Epidermal melanocyte (primary cell): Measurements from ENCODE around the gene TPT1.
"Not testable (repeated sequence)": the region's sequence is repeated elsewhere in the genome, so short reads cannot be mapped to it uniquely, and the experiment has no call there.

ENCODE experiments used
- DNase-seq: peaks from one replicate; pipeline ENCODE4 v3.0.0; 2011; ENCODE audit warnings: low spot score; ENCODE audit not compliant: insufficient read length

TPT1 gene

DNA sequence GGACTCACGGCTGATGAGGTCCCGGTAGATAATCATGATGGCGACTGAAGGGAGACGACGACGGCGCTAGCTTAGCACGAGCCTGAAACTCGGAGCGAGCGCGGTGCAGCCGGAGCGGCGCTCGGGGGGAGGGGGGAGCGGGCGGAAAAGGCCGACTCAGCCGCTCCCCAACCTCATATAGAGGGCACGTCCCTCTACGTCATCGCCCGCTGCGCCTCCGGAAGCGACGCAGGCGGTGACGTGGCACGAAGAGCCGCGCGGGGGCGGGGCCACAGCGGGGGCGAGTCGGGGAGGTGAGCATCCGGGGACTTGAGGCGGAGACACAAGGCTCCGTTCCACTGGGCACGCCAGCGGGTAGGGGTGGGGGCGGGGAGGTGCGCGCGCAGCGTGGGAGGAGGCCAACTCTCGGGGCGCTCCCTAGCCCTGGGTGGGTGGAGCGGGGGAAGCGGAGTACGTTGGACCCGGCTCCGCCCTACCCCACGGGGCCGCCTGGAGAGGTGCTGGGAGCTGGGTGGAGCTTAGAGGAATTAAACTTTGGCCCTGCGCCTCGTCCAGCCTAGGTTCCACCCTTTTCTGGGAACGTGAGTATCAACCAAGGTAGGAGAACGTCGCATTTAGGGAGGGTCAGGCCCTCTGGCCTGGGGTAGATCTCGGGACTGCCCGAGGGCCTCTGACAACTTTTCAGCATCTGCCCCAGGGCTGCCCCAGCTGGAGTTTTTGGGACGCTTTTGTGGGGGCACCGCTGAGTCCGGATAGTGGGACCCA lies at the start of gene TPT1:
Gene TPT1 (minus strand): TSS at position 150 of the 765 bp plus-strand sequence. CDS start 114 bp downstream, at position 36.
- peak; percentile 95 for DNase-seq

DNA sequence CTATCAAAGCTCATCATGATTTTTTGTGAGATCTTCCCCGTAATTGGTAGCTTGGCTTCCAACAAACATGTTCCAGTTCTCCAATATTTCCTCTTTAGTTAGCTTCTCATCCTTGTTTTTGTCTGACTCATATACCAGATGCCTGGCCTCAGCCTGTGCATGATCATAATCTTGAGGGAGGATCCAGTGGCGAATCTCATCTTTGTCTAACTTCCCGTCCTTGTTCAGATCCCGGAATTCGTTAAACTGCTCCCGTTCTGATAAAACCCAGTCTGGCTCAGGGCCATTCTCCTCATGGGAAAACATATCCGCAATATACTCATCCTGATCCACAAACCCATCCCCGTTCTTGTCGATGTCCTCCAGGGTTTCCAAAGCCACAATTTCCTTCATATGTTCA lies 49.4 kb upstream of the TPT1 start:
- not testable (repeated sequence) for DNase-seq

- no peak for DNase-seq
Measured at GRCh38 chr13:45388664-45389063, 47.7 kb upstream of the TPT1 start.

DNA sequence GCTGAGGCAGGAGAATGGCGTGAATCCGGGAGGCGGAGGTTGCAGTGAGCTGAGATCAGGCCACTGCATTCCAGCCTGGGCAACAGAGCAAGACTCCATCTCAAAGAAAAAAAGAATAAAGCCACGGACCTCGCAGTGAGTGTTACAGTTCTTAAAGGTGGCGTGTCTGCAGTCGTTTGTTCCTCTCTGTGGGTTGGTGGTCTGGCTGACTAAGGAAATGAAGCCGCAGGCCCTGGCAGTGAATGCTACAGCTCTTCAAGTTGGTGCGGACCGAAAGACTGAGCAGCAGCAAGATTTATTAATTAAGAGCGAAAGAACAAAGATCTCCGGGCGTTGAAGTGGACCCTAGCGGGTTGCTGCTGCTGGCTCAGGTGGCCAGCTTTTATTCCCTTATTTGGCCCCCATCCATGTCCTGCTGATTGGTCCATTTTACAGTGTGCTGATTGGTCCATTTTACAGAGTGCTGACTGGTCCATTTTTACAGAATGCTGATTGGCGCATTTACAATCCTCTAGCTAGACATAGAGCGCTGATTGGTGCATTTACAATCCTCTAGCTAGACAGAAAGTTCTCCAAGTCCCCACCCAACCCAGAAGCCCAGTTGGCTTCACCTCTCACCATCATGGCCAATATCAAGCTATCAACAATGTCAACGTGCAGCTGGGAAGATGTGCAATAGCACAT lies 46.1 kb upstream of the TPT1 start:
- not testable (repeated sequence) for DNase-seq

- no peak for DNase-seq
Measured at GRCh38 chr13:45385907-45386553, 45.0 kb upstream of the TPT1 start.

DNA sequence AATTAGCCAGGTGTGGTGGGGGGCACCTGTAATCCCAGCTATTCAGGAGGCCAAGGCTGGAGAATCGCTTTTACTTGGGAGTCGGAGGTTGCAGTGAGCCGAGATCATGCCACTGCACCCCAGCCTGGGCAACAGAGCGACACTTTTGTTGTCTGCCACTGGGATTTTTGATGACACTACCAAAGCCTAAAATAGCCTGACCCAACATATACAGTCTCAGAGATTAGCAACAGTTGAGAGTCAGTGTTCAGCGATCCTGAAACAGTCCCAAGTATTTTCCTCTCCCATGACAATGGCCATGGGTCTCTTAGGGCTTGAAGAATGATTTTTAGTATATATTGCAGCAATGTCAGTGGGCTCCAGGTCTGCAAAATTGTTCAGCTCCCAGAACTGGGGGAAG lies 44.3 kb upstream of the TPT1 start:
- no peak for DNase-seq

- DNase-seq, result no peak
Measured at GRCh38 chr13:45384474-45385174, 43.6 kb upstream of the TPT1 start.

- not testable (repeated sequence) for DNase-seq
Measured at GRCh38 chr13:45382739-45383138, 41.8 kb upstream of the TPT1 start.

DNA sequence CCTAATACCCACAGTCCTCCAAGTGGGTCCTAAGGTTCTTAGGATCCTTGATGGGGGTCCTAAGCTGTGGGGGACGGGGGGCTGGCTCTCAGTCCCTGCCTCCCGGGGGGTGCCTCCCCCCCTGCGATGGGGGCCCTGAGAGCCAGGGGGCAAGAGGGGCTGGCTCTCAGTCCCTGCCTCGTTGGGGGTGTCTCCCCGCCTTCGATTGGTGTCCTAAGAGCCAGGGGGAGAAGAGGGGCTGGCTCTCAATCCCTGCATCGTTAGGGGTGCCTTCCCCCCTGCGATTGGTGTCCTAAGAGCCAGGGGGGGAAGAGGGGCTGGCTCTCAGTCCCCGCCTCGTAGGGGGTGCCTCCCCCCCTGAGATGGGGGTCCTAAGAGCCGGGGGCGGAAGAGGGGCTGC lies 40.2 kb upstream of the TPT1 start:
- DNase-seq, result no peak

GRCh38 chr13:45380708-45381107 lies 39.7 kb upstream of the TPT1 start:
- not testable (repeated sequence) for DNase-seq

GRCh38 chr13:45379516-45379915 lies 38.5 kb upstream of the TPT1 start:
- not testable (repeated sequence) for DNase-seq

DNA sequence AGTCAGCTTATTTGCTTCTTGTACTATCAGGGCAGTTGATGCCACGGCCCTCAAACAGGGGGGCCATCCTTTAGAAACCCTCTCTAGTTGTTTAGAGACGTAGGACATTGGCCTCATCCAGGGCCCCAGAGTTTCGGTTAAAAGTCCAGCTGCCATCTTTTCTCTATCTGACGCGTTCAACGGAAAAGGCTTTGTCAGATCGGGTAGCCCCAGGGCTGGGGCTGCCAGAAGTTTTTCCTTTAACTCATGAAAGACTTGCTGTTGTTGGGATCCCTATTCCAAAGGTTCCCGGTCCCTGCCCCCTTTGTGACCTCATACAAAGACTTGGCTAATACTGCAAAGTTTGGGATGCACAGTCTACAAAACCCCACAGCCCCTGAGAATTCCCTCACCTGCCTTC lies 37.8 kb upstream of the TPT1 start:
- not testable (repeated sequence) for DNase-seq

- not testable (repeated sequence) for DNase-seq
Measured at GRCh38 chr13:45377314-45377713, 36.3 kb upstream of the TPT1 start.

GRCh38 chr13:45376651-45377050 lies 35.7 kb upstream of the TPT1 start:
- not testable (repeated sequence) for DNase-seq

- no peak for DNase-seq
Measured at GRCh38 chr13:45374917-45375316, 33.9 kb upstream of the TPT1 start.

DNA sequence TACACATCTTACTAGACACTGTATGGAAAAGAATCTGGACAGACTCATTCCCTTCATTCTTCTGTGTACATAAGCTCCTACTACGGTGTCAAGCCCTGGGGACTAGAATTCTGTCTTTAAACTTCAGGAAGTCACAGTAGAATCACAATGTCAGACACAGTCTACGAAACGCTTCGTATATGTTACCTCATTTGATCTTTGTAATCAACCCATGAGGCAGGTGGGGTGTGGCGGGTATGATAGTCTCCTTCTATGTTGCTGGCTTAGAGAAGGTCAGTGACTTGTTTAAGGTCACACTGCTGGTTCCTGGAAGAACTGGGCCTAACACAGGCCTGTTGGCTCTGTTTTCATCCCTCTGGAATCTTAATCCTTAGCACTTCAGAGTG lies 32.2 kb upstream of the TPT1 start:
- no peak for DNase-seq

DNA sequence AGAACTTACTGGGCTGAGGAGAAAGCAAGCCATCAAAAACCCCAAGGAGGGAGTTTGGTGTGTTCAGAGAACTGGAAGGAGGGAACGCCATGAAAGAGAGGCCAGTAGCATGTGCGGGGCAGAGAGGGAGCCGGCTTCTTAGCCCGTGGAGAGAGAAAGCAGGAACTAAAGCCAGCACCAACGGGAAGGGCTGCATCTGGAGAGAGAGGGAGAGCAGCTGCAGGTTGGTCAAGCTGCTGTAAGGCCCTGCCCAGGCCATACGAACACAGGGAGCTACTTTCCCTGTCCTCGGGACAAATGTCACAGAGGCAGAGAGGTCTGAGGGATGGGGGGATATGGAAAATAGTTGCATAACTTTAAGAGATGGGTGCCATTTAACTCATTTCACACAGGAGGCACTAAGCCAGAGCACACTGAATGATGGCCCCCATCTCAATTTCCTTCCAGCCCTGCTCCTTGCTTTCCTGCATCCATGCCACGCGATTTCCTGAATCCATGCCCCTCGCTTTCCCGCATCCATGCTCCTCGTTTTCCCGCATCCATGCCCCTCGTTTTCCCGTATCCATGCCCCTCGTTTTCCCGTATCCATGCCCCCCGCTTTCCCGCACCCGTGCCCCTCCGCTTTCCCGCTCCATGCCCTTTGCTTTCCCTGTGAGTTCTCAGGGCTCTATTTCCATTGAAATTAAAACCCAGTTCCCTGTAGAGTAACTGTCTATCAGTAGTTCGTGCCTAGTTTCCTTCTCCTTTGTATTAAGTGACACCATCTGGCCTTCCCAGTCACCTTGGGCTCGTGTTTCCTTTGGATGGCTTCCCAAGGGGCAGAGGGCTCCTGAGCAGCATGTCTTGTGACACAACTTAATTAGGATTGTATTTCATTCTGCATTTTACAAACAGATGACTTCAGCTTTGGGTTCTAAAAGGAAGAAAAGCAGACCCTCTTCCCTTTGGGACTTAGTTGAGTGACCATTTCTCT lies 31.5 kb upstream of the TPT1 start:
- no peak for DNase-seq

DNA sequence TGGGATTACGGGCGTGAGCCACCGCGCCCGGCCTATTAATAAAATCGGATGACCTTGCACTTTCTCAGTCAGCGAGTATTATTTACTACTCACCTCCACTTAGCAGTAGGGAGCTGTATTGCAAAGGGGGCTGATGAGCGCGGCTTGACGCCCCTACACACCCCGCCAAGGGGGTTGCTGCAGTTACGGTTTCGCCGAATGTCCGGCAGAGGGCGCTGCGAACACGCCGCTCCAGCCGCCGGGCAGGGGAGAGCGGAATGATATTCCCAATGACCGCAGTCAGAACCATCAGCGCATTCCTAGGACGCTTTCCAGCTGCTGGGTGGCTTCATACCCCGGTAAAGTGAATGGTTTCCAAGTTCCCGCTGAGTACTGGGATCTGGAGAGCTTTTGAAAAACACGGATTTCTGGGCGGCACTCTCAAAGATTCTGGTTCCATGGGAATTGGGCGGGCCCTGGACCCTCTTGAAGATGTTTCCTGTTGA lies 30.0 kb upstream of the TPT1 start:
- peak; percentile 81 for DNase-seq

- DNase-seq, result no peak
Measured at GRCh38 chr13:45369116-45369515, 28.1 kb upstream of the TPT1 start.

GRCh38 chr13:45368571-45368970 lies 27.6 kb upstream of the TPT1 start:
- peak; percentile 31 for DNase-seq
